ENCODE results near the gene PAX7. TPM values are rescaled to one million over a fixed set of nuclear protein-coding genes. Genes with fewer than 3 reads are reported as not detected.

Gene PAX7
- polyA plus RNA-seq, 2 of the 4 experiments (the other 2 are of a cell fraction): 0.23 to 0.48 TPM

GRCh38 chr1:18592368-18592767, 38.3 kb upstream of the PAX7 start:
- ATAC-seq (no peak), FAIRE-seq (no peak), DNase-seq (ENCODE audit: low read depth in 1 of 2, low spot score in 1 of 2) (no peak)
- H3K4me1 ChIP-seq: no peaks in the 10 kb centered on the region
- no peak overlapping the region for H3K4me2 ChIP-seq
- 0% methylated on average over 1 of the region's 1 CpG for WGBS (ENCODE audit: missing lambda C conversion rate)
- H3K4me3 ChIP-seq: no peak overlapping the region
- ChIA-PET CTCF (interaction anchor here (2.5 kb wide), 1 partner anchor 89 kb away, joined by 9 read pairs; no protein-coding TSS in a partner anchor), POLR2A (no interaction called here)
- no peak overlapping the region for H3K27ac ChIP-seq
- no peak for TF ChIP-seq RARB (CRISPR knock-in tag; IDR thresholded peaks at IDR 0.05)
- TF ChIP-seq USF2 (IDR thresholded peaks at IDR 0.05): no peak
- no peak for TF ChIP-seq TP53 (CRISPR knock-in tag; IDR thresholded peaks at IDR 0.05)
- no peak for TF ChIP-seq KDM1A (IDR thresholded peaks at IDR 0.05; ENCODE audit: low read depth)
- TF ChIP-seq BCL3 (IDR thresholded peaks at IDR 0.05): no peak
- TF ChIP-seq PBX3 (IDR thresholded peaks at IDR 0.05): no peak
- no peak for TF ChIP-seq ELK1 (IDR thresholded peaks at IDR 0.05; ENCODE audit: low read depth, low read length)
- TF ChIP-seq RFX5 (IDR thresholded peaks at IDR 0.05): no peak
- no peak for TF ChIP-seq NFE2L2 (conservative IDR thresholded peaks at IDR 0.05; ENCODE audit: low read length)
- TF ChIP-seq HOXA7 (CRISPR knock-in tag; IDR thresholded peaks at IDR 0.05): no peak
- TF ChIP-seq FOSB (CRISPR knock-in tag; IDR thresholded peaks at IDR 0.05): no peak
- H3K9me3 ChIP-seq: no peaks in the 10 kb centered on the region

GRCh38 chr1:18597160-18598042, 33.2 kb upstream of the PAX7 start:
- 21% methylated on average over 18 of the region's 20 CpGs for WGBS (ENCODE audit: missing lambda C conversion rate)
- H3K9me3 ChIP-seq: no peaks in the 10 kb centered on the region
- FAIRE-seq: no peak
- POLR2A ChIA-PET: no interaction called here
- H3K4me2 ChIP-seq: peak overlapping the region; percentile 19; the same call in 1 of the 3 replicates
- peak; percentile 33 to 41 for DNase-seq (ENCODE audit: low read depth in 1 of 2, low spot score in 1 of 2)
- ATAC-seq: peak; percentile 95 to 96
- TF ChIP-seq SMC3 (IDR thresholded peaks at IDR 0.05) (peak; percentile 97), CTCF (IDR thresholded peaks at IDR 0.05) (peak; percentile 87), CEBPB (IDR thresholded peaks at IDR 0.05) (peak in 1 of 2 experiments; percentile 66; a peak in 2 of 4 replicates), RAD21 (conservative IDR thresholded peaks at IDR 0.05 in 1 of 2, IDR thresholded peaks at IDR 0.05 in 1 of 2) (peak; percentile 96 to 98), RARB (CRISPR knock-in tag; IDR thresholded peaks at IDR 0.05) (no peak), MAX (IDR thresholded peaks at IDR 0.05) (peak; percentile 46), USF2 (IDR thresholded peaks at IDR 0.05) (no peak)
- CTCF ChIA-PET: interaction anchor here (0.6 to 9.1 kb wide), 66 partner anchors 9 to 1364 kb away, joined by 3 to 236 read pairs (median 4); no protein-coding TSS in a partner anchor
- 0 out of 3 replicates have a peak, but pooled peaks cover 3% of the 10 kb centered on the region for H3K4me1 ChIP-seq
- H3K4me3 ChIP-seq: no peak overlapping the region
- H3K27ac ChIP-seq: 0 out of 6 replicates have a peak overlapping the region, but pooled peaks of 1 of the 2 experiments have one; percentile 8
